Epithelial cell of esophagus (primary cell): ENCODE results near the gene RMDN2.

Experiments used
- DNase-seq: peaks from one replicate; pipeline ENCODE4 v3.0.0; 2010; ENCODE audit warnings: low read depth
- H3K4me3 ChIP-seq: 2 replicates; pipeline ENCODE4 v1.5.1; 2011; ENCODE audit warnings: mild to moderate bottlenecking, low read length, control low read depth
- CTCF ChIP-seq: IDR thresholded peaks from 2 replicates; pipeline ENCODE4 v1.5.1; 2011; ENCODE audit warnings: low read depth, mild to moderate bottlenecking, low read length, control low read depth, inconsistent platforms; ENCODE audit not compliant: insufficient read depth; ENCODE audit errors: missing control alignments

The RMDN2 gene

GRCh38 chr2:37925063-37925897, at the start of gene RMDN2:
RMDN2 (plus strand) TSS chr2:37925287; CDS start chr2:37929278, 3,991 bp downstream.
- peak; percentile 79 for DNase-seq
- TF ChIP-seq CTCF: no peak
- H3K4me3 ChIP-seq: peak within 1 kb of the TSS; percentile 72

GRCh38 chr2:37875403-37875906, 49.6 kb upstream of the RMDN2 start:
- DNase-seq: no peak
- TF ChIP-seq CTCF: no peak
- H3K4me3 ChIP-seq: no peak overlapping the region

GRCh38 chr2:37876227-37876626, 48.9 kb upstream of the RMDN2 start:
- no peak overlapping the region for H3K4me3 ChIP-seq
- no peak for TF ChIP-seq CTCF
- no peak for DNase-seq

GRCh38 chr2:37877457-37878315, 47.4 kb upstream of the RMDN2 start:
- peak; percentile 61 for TF ChIP-seq CTCF
- peak; percentile 71 for DNase-seq
- H3K4me3 ChIP-seq: no peak overlapping the region

- no peak for DNase-seq
- no peak for TF ChIP-seq CTCF
- no peak overlapping the region for H3K4me3 ChIP-seq
These were observed 46.6 kb upstream of the RMDN2 start for GRCh38 chr2:37878536-37878935.

- H3K4me3 ChIP-seq: no peak overlapping the region
- DNase-seq: no peak
- no peak for TF ChIP-seq CTCF
These were observed 44.5 kb upstream of the RMDN2 start for GRCh38 chr2:37880551-37880950.
